NCI-H2196 treated with DMSO at 0.1 percent for 48 hours (cell line): ENCODE measurements around the gene AUTS2.
"Not testable (repeated sequence)": the region's sequence is repeated elsewhere in the genome, so short reads cannot be mapped to it uniquely, and the experiment has no call there.

Experiments used
- DNase-seq: peaks from one replicate; lab custom pipeline; 2025; ENCODE audit not compliant: unreplicated experiment; lab: John Stamatoyannopoulos, UW

AUTS2 gene

DNA sequence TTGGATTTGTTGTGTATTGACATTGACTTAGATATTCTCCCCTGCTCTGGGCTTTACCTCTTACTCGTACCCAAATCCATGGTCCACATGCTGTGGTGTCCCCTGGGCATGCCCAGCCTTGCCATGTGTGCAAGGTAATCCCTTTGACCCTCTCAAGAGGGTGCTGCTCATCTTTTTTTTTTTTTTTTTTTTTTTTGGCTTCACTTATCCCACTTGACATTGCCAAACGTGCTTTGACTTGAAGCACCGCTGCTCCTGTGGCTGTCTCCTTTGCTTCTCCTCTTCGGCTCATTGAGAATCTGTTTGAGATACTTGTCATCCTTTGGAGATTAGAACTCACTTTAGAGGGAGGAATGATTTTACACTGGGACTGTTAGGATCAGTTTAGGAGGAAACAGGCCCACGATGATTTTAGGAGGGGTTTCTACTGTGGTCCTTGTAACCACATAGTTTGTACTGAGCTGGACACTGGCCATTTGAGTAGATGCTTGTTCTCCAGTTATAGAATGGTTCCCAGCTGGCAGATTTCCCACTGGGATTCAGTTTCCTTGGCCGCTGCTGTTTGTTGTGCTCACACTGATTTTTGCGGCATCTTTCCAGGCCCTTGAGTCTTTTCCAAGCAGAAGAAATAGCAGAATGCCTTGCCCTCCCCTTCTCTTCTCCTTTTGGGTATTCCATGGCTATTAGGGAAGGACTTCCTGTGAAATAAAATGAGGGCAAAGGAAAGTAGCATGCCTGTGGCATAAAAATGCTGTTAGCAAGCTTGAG is 184.8 kb downstream of the AUTS2 start:
- DNase-seq, result peak; percentile 76

DNA sequence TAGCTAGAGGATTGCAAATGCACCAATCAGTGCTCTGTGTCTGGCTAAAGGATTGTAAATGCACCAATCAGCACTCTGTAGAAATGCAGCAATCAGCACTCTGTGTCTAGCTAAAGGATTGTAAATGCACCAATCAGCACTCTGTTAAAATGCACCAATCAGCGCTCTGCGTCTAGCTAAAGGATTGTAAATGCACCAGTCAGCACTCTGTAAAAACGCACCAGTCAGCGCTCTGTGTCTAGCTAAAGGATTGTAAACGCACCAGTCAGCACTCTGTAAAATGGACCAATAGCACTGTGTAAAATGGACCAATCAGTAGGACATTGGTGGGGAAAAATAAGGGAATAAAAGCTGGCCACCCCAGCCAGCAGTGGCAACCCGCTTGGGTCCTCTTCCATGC is 187.9 kb downstream of the AUTS2 start:
- not testable (repeated sequence) for DNase-seq

DNA sequence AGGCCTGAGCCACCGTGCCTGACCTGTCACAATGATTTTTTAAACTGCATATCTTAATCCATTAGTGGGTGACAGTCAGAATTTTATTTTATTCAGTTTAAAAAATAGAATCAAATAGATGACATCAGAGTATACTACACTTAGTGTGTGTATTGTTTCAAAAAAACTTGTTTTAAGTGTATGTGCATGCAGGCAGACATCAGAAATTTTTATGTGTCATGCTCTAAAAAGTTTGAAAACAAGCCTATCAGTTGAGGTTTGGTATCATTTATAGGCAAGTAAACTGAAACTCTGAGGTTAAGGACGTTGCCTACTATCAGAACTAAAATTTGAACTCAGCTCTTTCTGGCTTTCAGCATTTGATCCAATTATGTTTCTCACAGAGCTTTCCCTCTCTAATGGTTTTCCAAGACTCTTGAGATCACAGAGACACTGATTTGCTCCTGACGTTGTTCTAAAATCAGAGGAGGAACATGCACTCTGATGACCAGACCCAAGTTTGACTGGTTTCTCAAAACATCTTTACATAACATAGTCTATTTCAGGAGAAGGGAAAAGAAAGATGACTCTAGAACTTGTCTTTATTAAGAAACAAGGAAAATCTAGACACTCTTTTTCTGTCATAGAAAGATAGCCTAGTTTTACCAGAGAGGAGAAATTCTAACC is 188.6 kb downstream of the AUTS2 start:
- no peak for DNase-seq

DNA sequence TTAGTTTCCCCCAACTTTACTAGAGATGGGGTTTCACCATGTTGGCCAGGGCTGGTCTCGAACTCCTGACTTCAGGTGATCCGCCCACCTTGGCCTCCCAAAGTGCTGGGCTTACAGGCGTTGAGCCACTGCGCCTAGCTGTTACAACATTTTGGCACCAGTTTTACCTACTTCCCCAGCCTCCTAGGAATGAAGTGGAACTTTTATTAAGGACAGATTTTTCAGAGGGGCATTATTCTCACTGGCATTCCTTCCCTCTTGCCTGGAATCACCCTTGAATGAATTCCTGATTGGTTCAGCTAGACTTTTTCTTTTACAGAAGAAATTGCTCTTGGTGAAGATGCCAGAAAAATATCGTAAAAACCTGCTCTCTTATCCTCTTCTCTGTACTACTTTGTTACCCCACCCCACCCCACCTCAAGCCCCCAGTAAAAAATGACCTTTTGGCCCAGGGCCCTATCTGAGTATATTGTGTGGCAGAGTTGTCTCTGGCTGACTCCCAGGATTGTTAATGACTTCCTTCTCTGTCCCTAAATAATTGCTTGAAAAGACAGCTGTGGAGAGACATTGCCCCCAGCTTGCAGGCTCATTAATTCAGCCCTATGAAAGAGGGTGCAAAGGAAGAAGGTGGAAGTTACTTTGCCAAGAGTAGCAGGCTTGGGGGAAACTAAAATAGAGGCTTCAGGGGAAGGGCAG is 189.6 kb downstream of the AUTS2 start:
- DNase-seq, result no peak

DNA sequence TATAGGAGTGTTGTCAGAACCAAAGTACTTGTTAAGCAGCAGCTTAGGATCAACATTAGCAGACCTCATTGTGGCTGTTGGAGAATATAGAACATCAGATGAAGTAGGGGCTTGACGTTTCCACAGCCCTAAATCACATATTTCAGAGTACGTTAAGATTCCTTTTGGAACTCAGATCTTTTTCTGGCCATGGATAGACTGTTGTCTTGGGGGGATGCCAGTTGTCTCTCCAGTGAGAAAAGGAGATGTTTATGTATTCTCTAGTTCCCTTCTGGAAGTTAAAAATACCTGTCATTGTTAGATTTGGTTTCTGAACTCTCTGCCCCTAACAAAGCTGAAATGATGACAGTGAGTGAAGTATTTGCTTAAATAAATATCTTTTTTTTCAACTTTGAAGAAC is 191.3 kb downstream of the AUTS2 start:
- DNase-seq, result no peak

DNA sequence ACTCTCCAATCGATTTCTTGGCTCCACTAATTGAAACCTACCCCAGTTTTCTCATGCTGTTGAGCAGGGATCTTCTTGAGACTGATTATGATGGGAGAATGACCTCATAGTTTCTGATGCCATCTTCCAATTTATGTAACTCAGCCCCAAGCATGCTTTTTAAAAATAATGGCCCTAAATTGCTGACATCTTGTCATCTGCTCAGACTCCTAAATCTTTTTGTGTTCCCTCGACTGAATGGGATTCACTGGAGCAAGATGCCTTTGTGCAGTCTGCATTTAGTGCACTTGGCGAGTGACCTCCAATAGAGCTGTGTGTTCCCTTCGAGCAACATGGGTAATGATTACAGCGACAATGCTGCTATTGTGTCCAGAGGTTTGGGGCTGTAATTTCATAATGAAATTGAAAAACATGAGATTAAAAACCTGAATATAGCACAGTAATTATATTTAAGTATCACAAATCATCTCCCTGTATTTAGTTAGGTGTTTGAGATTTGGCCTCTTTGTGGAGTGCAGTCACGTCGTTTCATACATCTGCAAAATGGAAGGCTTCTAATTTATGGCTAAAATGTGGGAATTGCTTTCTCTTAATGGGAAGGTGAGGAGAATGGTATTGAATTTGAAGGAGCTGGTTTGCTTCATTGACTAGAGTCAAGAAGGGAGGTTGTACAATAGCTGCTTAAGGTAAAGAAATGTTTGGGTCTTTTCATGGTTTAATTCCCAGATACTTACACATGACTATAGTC is 192.9 kb downstream of the AUTS2 start:
- DNase-seq, result no peak

DNA sequence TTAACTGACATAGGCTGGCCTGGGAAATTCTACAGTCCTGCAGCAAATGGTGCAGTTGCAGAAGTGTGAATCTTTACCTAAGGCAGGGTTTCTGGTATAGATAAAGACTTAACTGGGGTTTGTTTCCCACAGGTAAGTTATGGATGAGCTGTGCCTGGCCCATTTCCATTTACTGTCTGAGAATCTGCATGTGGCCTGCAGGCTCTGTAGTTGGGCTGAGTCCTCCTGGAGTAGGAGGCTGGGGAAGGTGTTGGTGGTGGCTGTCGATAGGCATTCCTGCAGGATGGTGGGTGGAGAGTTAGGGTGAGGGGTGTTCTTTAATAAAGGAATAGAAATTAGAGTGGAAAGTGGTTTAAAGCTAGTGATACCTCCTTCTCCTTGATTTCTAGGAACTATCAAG is 193.5 kb downstream of the AUTS2 start:
- no peak for DNase-seq

DNA sequence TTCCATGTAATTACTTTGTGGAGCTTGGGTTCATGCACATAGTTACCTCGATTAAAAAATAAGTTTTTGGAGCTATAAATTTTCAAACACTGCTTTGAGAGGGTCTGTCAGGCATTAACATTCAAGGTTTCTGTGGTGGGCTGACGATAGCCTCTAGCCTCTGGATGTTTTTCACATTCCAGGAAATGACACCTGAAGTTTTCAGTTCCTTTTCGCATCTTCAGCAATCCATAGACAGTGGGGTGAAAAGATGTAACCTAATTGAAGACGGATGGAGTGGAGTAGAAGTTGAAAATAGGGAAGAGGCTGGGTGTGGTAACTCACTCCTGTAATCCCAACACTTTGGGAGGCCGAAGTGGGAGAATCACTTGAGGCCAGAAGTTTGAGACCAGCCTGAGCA is 197.7 kb downstream of the AUTS2 start:
- no peak for DNase-seq

DNA sequence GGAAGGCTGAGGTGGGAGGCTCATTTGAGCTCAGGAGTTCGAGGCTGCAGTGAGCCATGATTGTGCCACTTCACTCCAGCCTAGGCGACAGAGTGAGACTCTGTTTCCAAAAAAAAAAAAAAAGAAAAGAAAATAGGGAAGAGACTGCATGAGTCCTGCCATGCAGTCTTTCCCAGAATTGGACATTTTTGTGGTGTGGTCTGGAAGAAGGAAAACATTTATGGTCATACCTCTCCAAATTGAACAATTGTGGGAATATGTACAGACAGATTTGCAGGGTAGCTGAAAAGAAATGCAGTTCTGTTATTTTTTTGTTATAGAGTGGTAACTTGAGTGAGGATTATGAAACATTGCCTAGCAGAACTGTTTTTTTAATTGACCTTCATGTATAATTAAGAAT is 198.1 kb downstream of the AUTS2 start:
- no peak for DNase-seq

DNA sequence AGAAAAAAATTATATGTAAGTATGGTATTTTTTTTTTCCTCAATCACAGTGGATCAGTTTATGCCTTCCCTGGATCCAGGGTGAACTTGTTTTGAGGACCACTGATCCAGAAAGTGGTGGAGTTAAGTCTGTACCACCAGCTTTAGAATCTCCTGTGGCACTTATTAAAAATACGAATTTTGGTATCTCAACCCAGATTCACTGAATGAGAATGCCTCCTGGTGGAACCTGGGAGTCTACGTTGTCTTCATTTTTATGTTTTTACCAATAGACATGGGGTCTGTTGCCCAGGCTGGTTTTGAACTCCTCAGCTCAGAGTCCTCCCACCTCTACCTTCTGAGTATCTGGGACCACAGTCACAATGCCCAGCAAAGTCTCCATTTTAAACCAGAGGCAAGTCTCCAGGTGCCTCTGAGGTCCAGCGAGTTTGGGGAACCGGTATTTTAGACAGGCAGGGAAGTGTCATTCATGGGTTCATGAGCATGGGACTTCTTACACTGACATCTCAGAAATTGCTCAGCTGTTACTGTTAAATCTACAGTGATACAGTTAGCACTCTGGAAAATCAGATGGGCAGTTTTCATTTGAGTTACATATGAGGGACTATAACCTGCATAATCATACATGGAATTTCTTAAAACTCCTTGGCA is 200.9 kb downstream of the AUTS2 start:
- no peak for DNase-seq

DNA sequence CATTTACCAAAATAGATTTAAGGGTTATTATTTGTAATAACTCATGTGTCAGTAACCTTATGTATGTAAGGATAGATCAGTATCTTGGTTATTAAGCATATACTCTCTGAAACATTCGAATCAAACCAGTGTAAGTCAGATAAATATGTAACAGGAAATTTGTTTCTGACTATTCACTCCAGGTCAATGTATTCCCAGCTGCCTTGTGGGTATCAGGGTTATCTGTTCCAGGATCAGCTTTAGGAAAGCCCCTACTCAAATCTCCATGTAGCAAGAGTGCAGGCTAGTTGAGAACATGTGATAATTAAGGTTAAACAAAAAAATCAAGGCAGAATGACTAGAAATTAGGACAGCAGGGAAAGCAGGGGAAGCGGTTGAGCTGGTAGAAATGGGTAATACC is 201.7 kb downstream of the AUTS2 start:
- DNase-seq, result no peak

DNA sequence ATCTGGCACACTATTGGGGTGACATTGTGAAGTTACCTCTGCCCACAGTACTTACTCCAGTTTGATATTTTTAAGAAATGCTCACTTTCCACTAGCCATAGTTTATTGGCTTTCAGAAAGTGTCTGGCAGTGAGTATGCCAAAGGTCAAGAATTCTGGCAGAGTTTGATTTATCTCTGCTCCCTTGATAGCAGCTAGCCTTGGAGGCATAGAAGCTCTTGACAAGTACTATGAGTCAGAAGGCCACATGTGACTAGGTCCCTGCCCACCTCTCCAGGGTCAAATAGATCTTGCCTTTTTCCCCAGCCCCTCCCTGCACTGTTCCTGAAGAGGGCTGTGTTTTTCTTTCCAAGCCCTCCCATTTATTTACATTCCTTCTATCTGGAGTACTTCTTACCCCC is 202.2 kb downstream of the AUTS2 start:
- DNase-seq, result peak; percentile 36

DNA sequence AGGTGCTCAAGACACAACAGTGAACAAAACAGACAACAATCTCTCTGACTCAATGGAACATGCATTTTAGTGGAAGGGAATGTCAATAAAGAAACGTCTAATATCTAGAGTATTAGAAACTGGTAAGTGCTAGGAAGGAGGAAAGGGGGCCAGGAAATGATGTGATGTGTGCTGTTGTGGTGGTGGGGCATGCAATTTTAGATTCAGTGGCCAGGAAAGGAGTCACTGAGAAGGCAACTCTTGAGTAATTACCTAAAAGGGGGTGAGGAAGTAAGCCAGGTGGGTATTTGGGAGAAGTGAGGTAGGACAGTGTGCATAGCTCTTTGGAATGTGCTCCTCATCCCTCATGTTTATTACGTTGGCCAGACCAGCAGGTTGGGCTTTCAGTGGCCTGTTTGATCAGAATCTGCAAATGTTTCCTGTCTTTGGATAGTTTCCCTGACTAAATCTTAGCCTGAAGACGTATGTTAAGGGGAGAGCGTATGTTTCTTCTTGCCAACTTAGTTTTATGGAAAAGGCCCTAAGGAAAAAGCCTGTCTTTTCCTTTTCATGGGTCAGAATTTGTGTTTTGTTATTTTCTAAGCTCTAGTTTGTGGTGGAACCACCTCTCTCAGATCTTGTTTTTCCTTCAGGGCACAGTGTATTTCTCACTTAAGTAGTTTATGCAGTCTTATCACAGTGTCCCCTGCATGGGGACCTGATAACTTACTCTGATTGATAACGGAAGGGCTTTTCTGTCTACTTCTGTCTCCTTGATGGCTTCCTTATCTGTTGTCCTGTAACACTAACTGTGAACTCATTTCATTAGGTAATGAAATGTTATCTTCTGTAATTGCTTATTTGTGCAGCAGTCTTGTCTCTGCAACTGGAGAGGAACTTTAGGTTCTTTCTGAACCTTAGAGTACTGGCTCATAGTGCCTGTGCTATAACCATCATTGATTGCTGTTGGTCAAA is 203.7 kb downstream of the AUTS2 start:
- DNase-seq, result no peak

DNA sequence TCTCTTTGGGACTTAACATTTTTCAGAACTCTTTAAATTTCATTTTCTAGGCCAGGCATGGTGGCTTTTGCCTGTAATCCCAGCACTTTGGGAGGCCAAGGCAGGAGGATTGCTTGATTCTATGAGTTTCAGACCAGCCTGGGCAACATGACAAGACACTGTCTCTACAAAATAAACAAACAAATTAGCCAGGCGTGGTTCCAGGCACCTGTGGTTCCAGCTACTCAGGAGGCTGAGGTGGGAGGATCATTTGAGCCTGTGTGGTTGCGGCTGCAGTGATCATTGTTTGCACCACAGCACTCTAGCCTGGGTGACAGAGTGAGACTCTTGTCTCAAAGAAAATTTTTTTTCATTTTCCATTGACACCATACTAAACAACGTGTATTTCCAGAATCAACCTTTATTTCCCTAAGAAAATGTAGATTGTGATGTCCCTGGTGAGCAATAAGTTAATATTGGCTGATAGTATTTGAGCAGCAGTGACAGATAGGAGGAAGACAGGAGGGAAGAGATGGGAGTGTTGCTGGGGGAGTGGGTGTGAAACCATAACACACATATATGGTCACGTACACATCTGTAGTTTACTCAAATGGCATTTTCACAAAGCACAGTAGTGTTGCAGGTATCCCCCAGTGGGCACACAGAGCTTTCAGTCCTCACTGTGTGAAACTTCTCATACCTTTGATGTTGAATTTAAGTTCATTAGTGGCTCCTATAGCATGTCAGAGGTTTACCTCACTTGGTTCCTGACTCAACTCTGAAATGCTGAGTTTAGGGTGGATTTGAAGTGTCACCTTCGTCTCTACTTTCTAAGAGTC is 205.6 kb downstream of the AUTS2 start:
- no peak for DNase-seq

DNA sequence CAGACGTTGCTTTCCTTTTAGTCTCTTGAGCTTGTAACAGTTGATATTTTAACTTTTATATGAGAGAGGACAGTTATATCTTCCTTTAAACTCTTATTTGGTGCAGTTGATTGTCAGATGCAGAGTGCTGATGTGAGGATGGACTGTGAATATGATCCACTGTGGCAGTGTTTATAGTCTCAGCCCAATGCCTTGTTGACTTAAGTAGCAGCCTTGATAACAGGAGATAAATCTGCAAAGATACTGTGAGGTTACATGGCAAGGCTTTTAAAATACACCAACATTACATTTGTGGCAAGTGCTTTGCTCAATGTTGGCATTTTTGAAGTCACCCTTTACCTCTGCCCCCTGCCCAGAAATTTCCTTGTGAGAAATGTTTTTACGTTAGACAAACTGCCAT is 206.7 kb downstream of the AUTS2 start:
- no peak for DNase-seq

DNA sequence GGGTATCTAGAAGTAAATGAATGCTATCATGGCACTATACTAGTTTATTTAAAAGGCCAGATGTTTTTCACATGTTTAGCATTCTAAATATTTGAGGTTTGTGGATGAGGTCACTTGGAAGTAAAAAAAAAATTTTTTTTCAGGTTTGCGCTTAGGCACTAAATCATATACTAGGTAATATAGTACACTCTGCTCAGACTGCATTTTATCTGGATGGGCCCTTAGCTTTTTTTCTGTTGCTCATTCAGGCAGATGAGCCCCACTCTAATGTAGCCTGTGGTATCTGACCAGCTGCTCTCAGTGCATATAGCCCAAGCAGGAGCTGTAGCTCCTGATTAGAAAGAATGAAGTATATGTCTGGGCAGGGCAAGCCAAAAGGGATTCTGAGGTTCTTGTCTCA is 210.1 kb downstream of the AUTS2 start:
- no peak for DNase-seq

DNA sequence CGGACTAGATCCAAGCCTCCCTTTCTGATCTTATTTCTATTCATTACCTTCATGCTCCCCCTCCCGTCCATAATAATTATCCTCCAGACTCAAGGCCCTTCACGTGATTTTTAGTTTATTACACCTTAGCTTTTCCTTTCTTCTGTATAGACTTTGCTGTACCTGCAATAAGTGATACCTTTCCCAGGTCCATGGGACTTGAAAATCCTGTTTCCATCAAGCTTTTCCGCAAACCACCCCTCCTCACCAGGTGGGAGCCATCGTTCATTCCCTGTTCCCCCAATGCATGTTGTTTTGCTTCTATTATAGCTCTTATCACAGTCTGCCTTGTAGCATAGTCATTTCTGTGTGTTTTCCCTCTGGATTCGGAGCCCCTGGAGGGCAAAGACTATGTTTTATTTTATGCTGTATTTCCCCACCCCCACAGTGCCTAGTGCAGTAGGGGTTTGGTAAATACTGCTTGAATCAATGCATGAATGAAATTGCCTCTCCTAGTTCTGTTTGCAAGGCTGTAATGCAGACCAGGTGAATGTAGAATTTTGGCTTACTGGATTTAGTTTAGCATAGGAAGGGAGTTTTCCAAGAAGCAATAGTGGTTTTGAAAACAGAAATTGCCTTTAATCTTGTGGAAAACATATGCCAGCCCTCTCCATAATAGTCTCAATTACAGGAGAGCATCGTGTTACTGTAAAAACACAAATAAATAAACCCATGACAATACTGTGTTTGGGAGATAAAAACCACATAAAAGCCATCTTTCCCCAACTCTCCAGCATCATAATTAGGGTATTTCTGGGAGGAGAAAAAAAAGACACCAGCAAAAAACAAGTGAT is 213.4 kb downstream of the AUTS2 start:
- no peak for DNase-seq

DNA sequence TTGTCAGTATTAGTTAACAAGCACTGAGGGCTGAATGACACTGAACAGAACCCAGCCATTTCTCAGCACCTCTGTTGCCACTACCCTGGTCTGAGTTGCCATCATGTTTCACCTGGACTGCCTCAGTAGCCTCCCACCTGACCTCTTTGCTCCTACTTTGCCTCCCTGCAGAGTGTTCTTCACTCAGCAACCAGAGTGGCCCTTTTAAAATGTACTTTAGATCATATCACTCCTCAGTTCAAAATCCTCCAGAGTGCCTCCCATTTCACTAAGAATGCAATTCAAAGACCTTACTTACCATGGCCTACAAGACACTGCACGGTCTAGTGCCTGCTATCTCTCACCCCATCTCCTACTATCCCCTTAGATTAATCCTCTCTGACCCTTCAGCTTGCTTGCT is 214.5 kb downstream of the AUTS2 start:
- no peak for DNase-seq
